ENCODE data around the gene AGAP5.

The AGAP5 gene

DNA sequence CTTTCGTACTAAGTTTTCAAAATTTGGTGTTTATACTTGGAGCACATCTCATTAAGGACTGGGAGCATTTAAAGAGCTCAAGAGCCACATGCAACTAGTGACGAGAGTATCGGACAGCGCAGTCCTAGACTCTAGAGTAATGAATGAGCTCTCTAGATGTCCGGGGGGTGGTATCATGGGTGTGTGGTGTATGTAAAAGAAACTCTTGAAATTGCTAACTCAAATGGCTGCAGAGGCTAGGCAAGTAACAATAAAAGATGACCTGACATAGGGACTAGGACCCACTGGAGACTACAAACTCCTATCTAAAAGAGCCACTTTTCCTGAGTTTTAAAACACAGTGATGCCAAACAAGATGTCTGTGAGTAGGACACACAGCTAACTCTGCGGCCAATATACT lies 70.6 kb downstream of the AGAP5 start:
- Histone ChIP-seq H3K79me1 (ENCODE audit: low read depth, low read length) (no peaks in the 10 kb centered on the region), H2AFZ (ENCODE audit: low read length) (no peak overlapping the region), H3K14ac (ENCODE audit: low read length) (no peak overlapping the region), H3K4ac (ENCODE audit: low read length) (no peak overlapping the region), H3K9me3 (replicated peaks in 1 of 2; ENCODE audit: control insufficient read depth in 2 of 2, insufficient read depth in 1 of 2, low read depth in 1 of 2, low read length in 2 of 2) (no peaks in the 10 kb centered on the region), H3K4me2 (ENCODE audit: insufficient read depth, low read length, poor library complexity, severe bottlenecking) (no peak overlapping the region), H3K9ac (ENCODE audit: low read depth, low read length, poor library complexity) (no peak overlapping the region), H3K27ac (replicated peaks; ENCODE audit: low read length) (no peak overlapping the region), H2BK15ac (ENCODE audit: low read length) (no peak overlapping the region), H3K4me1 (ENCODE audit: control insufficient read depth in 2 of 2, insufficient read depth in 1 of 2, low read depth in 1 of 2, low read length in 2 of 2) (peaks cover 0 to 6% of the 10 kb centered on the region in 2 donors), H4K8ac (ENCODE audit: low read depth, low read length) (no peak overlapping the region), H4K91ac (ENCODE audit: low read depth, low read length, poor library complexity) (no peak overlapping the region), H2BK5ac (ENCODE audit: low read length) (no peak overlapping the region), H3K36me3 (replicated peaks in 1 of 2; ENCODE audit: control insufficient read depth in 2 of 2, insufficient read depth in 2 of 2, low read length in 2 of 2) (peaks cover 0 to 11% of the 10 kb centered on the region in 2 donors), H3K27me3 (ENCODE audit: control insufficient read depth in 3 of 3, insufficient read depth in 3 of 3, low read depth in 1 of 3, low read length in 3 of 3) (no peaks in the 10 kb centered on the region), H3K18ac (ENCODE audit: low read length) (no peak overlapping the region), H2BK12ac (ENCODE audit: low read length) (no peak overlapping the region), H2BK120ac (ENCODE audit: low read depth, low read length) (no peak overlapping the region), H3K23ac (ENCODE audit: low read depth, low read length, poor library complexity) (no peak overlapping the region), H2AK5ac (ENCODE audit: low read depth, low read length) (no peak overlapping the region), H3K4me3 (ENCODE audit: low read length in 2 of 2) (no peak overlapping the region)
- no CpG with 5 or more reads among the region's 6 CpGs for WGBS, 2 donors (ENCODE audit: extremely low coverage in 2 of 2, insufficient read length in 2 of 2, insufficient replicate concordance in 1 of 2)
- DNase-seq (ENCODE audit: low spot score): no peak

DNA sequence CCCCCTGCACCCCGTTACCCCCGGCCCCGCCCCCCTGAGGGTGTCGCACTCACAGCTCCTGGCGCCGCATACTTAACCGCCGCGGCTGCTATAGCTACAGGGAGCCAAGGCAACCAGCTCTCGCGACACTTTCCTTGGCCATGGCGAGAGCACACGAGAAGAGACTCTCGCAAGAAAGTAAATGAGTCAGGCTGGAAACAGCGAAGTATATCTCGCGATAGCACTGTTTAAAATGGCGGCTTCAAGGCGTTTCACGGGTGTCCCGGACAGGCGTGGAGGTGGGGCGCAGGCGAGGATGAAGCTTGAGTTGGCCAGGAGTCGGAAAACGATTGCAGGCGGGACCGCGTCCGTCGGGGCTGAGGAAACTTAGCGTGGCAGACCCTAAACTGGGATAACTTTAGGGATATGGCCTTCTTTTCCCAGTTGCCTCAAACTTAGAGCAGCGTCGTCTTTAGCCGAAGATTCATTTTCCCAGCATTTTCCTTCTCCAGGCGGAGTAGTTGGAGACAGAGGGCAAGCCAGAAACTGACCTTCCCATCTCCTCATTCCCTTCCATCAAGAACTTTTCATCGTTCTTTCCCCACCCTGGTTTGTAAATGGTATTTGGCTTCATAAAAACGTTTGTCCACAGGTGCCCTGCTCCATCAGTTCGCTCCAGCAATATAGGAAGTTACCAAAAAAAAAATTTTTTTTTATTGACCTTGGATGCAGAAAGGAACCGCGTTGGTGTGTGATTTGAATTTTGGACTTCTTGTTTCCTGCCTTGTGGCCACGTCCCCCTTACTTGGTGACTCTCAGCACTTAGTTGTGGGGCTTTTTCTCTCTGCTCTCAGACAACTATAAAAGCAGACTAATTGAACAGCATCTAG lies 71.8 kb downstream of the AGAP5 start:
- no peak overlapping the region for H4K91ac ChIP-seq (ENCODE audit: low read depth, low read length, poor library complexity)
- no peak overlapping the region for H2BK15ac ChIP-seq (ENCODE audit: low read length)
- H3K4me1 ChIP-seq (ENCODE audit: control insufficient read depth in 2 of 2, insufficient read depth in 1 of 2, low read depth in 1 of 2, low read length in 2 of 2): peaks cover 0 to 6% of the 10 kb centered on the region in 2 donors
- peak; percentile 97 for DNase-seq (ENCODE audit: low spot score)
- no peak overlapping the region for H2BK120ac ChIP-seq (ENCODE audit: low read depth, low read length)
- H3K36me3 ChIP-seq (replicated peaks in 1 of 2; ENCODE audit: control insufficient read depth in 2 of 2, insufficient read depth in 2 of 2, low read length in 2 of 2): peaks cover 0 to 11% of the 10 kb centered on the region in 2 donors
- WGBS, 2 donors (ENCODE audit: extremely low coverage in 2 of 2, insufficient read length in 2 of 2, insufficient replicate concordance in 1 of 2): no CpG with 5 or more reads among the region's 42 CpGs
- H3K9ac ChIP-seq (ENCODE audit: low read depth, low read length, poor library complexity): peak overlapping the region; percentile 98
- H2BK12ac ChIP-seq (ENCODE audit: low read length): no peak overlapping the region
- no peak overlapping the region for H2AK5ac ChIP-seq (ENCODE audit: low read depth, low read length)
- peak overlapping the region; percentile 52 for H3K27ac ChIP-seq (replicated peaks; ENCODE audit: low read length)
- H4K8ac ChIP-seq (ENCODE audit: low read depth, low read length): no peak overlapping the region
- peak overlapping the region; percentile 85 for H3K23ac ChIP-seq (ENCODE audit: low read depth, low read length, poor library complexity)
- H3K79me1 ChIP-seq (ENCODE audit: low read depth, low read length): no peaks in the 10 kb centered on the region
- no peaks in the 10 kb centered on the region for H3K27me3 ChIP-seq (ENCODE audit: control insufficient read depth in 3 of 3, insufficient read depth in 3 of 3, low read depth in 1 of 3, low read length in 3 of 3)
- peak overlapping the region; percentile 47 for H3K4ac ChIP-seq (ENCODE audit: low read length)
- peak overlapping the region; percentile 95 for H3K18ac ChIP-seq (ENCODE audit: low read length)
- peak overlapping the region; percentile 81 for H2AFZ ChIP-seq (ENCODE audit: low read length)
- H3K9me3 ChIP-seq (replicated peaks in 1 of 2; ENCODE audit: control insufficient read depth in 2 of 2, insufficient read depth in 1 of 2, low read depth in 1 of 2, low read length in 2 of 2): no peaks in the 10 kb centered on the region
- no peak overlapping the region for H3K14ac ChIP-seq (ENCODE audit: low read length)
- peak overlapping the region; percentile 69 to 91 for H3K4me3 ChIP-seq (ENCODE audit: low read length in 2 of 2)
- H3K4me2 ChIP-seq (ENCODE audit: insufficient read depth, low read length, poor library complexity, severe bottlenecking): peak overlapping the region; percentile 64
- H2BK5ac ChIP-seq (ENCODE audit: low read length): peak overlapping the region; percentile 76

DNA sequence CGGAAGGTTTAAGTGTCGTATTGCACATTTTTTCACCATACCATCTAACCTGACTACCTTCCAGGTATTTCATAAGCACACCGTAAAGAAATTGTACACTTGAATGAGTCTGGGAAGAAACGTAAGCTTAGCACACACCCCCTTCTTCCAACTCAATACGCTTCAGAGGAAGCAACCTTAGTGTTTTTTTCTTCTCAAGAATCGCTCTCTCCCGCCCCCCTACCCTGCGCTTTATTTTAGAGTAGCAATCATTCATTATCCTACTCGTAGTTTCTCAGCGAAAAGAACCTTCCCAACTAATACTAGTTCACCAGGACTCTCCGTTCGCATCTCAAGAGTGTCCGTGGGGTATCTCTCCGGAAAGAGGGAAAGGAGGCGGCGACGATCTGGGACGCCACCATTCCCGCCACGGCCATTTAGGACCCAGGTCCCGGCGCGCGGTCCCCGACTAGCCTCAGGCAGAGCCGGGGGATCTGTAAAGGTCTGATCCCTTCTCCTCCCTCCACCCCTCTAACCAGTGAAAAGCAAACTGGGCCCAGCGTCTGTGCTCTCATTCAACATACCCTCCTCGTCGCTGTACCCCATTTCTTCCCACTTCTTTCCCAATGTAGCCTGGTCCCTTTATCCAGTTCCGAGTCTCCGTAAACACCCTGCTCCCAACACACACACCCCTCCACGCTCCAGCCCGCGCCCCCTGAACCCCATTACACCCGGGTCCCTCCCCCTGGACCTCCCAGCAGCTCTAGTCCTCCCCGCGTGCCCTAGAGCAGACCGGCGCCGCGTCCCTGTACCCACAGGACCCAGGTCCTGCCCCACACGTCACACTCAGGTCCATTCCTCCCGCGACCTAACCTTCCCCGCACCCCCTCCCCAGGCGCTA lies 72.7 kb downstream of the AGAP5 start:
- Histone ChIP-seq H3K14ac (ENCODE audit: low read length) (no peak overlapping the region), H3K27me3 (ENCODE audit: control insufficient read depth in 3 of 3, insufficient read depth in 3 of 3, low read depth in 1 of 3, low read length in 3 of 3) (no peaks in the 10 kb centered on the region), H4K8ac (ENCODE audit: low read depth, low read length) (no peak overlapping the region), H2AFZ (ENCODE audit: low read length) (peak overlapping the region; percentile 81), H2BK12ac (ENCODE audit: low read length) (no peak overlapping the region), H3K9me3 (replicated peaks in 1 of 2; ENCODE audit: control insufficient read depth in 2 of 2, insufficient read depth in 1 of 2, low read depth in 1 of 2, low read length in 2 of 2) (no peaks in the 10 kb centered on the region), H3K4me3 (ENCODE audit: low read length in 2 of 2) (peak overlapping the region; percentile 69 to 91), H3K23ac (ENCODE audit: low read depth, low read length, poor library complexity) (no peak overlapping the region), H2BK5ac (ENCODE audit: low read length) (peak overlapping the region; percentile 76), H2BK120ac (ENCODE audit: low read depth, low read length) (no peak overlapping the region), H4K91ac (ENCODE audit: low read depth, low read length, poor library complexity) (peak overlapping the region; percentile 6), H3K4ac (ENCODE audit: low read length) (no peak overlapping the region), H3K18ac (ENCODE audit: low read length) (peak overlapping the region; percentile 98), H2BK15ac (ENCODE audit: low read length) (no peak overlapping the region), H3K4me2 (ENCODE audit: insufficient read depth, low read length, poor library complexity, severe bottlenecking) (peak overlapping the region; percentile 50), H3K36me3 (replicated peaks in 1 of 2; ENCODE audit: control insufficient read depth in 2 of 2, insufficient read depth in 2 of 2, low read length in 2 of 2) (peaks cover 0 to 11% of the 10 kb centered on the region in 2 donors), H3K9ac (ENCODE audit: low read depth, low read length, poor library complexity) (peak overlapping the region; percentile 98), H3K27ac (replicated peaks; ENCODE audit: low read length) (peak overlapping the region; percentile 87), H3K79me1 (ENCODE audit: low read depth, low read length) (peaks cover 2% of the 10 kb centered on the region), H2AK5ac (ENCODE audit: low read depth, low read length) (peak overlapping the region; percentile 81), H3K4me1 (ENCODE audit: control insufficient read depth in 2 of 2, insufficient read depth in 1 of 2, low read depth in 1 of 2, low read length in 2 of 2) (peaks cover 0 to 6% of the 10 kb centered on the region in 2 donors)
- DNase-seq (ENCODE audit: low spot score): peak; percentile 63
- WGBS, 2 donors (ENCODE audit: extremely low coverage in 2 of 2, insufficient read length in 2 of 2, insufficient replicate concordance in 1 of 2): no CpG with 5 or more reads among the region's 46 CpGs

Data from neuronal stem cell (in vitro differentiated cells).